Breast epithelium (tissue), 3 donors: ENCODE data around the gene SULT6B1.

Source experiments
- CTCF ChIP-seq, 3 donors: fragments of 450-650 bp; IDR thresholded peaks; one replicate each; pipeline ENCODE4 v1.5.1; 2016 to 2017; ENCODE audit warnings: antibody characterized with exemption in 3 of 3, mild to moderate bottlenecking in 3 of 3, moderate library complexity in 3 of 3
- POLR2A ChIP-seq: fragments of 450-650 bp; IDR thresholded peaks from one replicate; pipeline ENCODE4 v1.6.1; 2016; ENCODE audit warnings: antibody characterized with exemption, mild to moderate bottlenecking, moderate library complexity

- TF ChIP-seq POLR2A = no peak
- no peak for TF ChIP-seq CTCF (IDR thresholded peaks at IDR 0.05)
Observed at GRCh38 chr2:37228788-37229187, 40.3 kb upstream of the SULT6B1 start.
